CD14-positive monocyte (primary cell): ENCODE data around the gene USO1. TPM values are rescaled to one million over a fixed set of nuclear protein-coding genes. Genes with fewer than 3 reads are reported as not detected.
A peak's percentile ranks its signal among the peaks of the same experiment; 100 is the strongest.
"Not testable (repeated sequence)": the region's sequence is repeated elsewhere in the genome, so short reads cannot be mapped to it uniquely, and the experiment has no call there.

ENCODE experiments used
- DNase-seq, 3 donors: peaks; one replicate each; pipeline ENCODE4 v3.0.0-alpha.2; 2011 to 2022
- H2AFZ ChIP-seq: 2 replicates; pipeline ENCODE4 v1.6.0; 2012; ENCODE audit warnings: mild to moderate bottlenecking, low read depth, low read length, inconsistent platforms; ENCODE audit not compliant: insufficient read depth, poor library complexity, severe bottlenecking
- H3K27ac ChIP-seq, 2 donors: 1 replicate in 1 of 2; 2 replicates in 1 of 2; pipeline ENCODE4 v1.5.1; 2012 to 2013; ENCODE audit warnings: low read length in 2 of 2, control low read depth in 1 of 2, inconsistent platforms in 1 of 2, low read depth in 1 of 2, mild to moderate bottlenecking in 1 of 2
- H3K27me3 ChIP-seq, 2 donors: one replicate each; pipeline versions ENCODE4 v1.6.0 to v1.6.1; 2011 to 2013; ENCODE audit warnings: low read length in 2 of 2; ENCODE audit not compliant: control insufficient read depth in 2 of 2, insufficient read depth in 2 of 2
- H3K36me3 ChIP-seq, 2 donors: replicated peaks in 1 of 2; 1 replicate in 1 of 2; 2 replicates in 1 of 2; pipeline versions ENCODE4 v1.5.1 to v1.6.1; 2012 to 2013; ENCODE audit warnings: low read length in 2 of 2, control low read depth in 1 of 2, inconsistent platforms in 1 of 2, mild to moderate bottlenecking in 1 of 2; ENCODE audit not compliant: insufficient read depth in 2 of 2, control insufficient read depth in 1 of 2
- H3K4me1 ChIP-seq, 2 donors: 1 replicate in 1 of 2; 2 replicates in 1 of 2; pipeline versions ENCODE4 v1.5.1 to v1.6.1; 2012 to 2013; ENCODE audit warnings: low read length in 2 of 2, control low read depth in 1 of 2, inconsistent platforms in 1 of 2, mild to moderate bottlenecking in 1 of 2, moderate library complexity in 1 of 2; ENCODE audit not compliant: insufficient read depth in 2 of 2, control insufficient read depth in 1 of 2
- H3K4me2 ChIP-seq: replicated peaks from 2 replicates; pipeline ENCODE3; 2012; ENCODE audit warnings: low read length, moderate library complexity, mild to moderate bottlenecking; ENCODE audit not compliant: poor library complexity, severe bottlenecking; ENCODE audit errors: extremely low read depth
- H3K4me3 ChIP-seq, 3 experiments: fragments of 200-600 bp in 1 of 3; sonication (generic) in 1 of 3; replicated peaks in 1 of 3; 1 replicate in 2 of 3; 2 replicates in 1 of 3; pipeline ENCODE4 v1.5.1; 2011 to 2013; ENCODE audit warnings: low read length in 3 of 3, mild to moderate bottlenecking in 3 of 3, control low read depth in 2 of 3, low read depth in 2 of 3, inconsistent platforms in 1 of 3, moderate library complexity in 1 of 3
- H3K79me2 ChIP-seq: 2 replicates; pipeline ENCODE4 v1.6.0; 2012; ENCODE audit warnings: mild to moderate bottlenecking, control low read depth, inconsistent platforms, low read length, moderate library complexity; ENCODE audit not compliant: insufficient read depth
- H3K9ac ChIP-seq: 2 replicates; pipeline ENCODE4 v1.6.0; 2017; ENCODE audit warnings: low read length, mild to moderate bottlenecking; ENCODE audit not compliant: insufficient read depth, poor library complexity, severe bottlenecking
- H3K9me3 ChIP-seq, 2 donors: replicated peaks in 1 of 2; 1 replicate in 1 of 2; 2 replicates in 1 of 2; pipeline versions ENCODE4 v1.5.1 to v1.6.1; 2012 to 2013; ENCODE audit warnings: low read length in 2 of 2, control low read depth in 1 of 2; ENCODE audit not compliant: control insufficient read depth in 1 of 2, insufficient read depth in 1 of 2
- H4K20me1 ChIP-seq: 2 replicates; pipeline ENCODE4 v1.6.0; 2012; ENCODE audit warnings: mild to moderate bottlenecking, low read length, control low read depth, moderate library complexity; ENCODE audit not compliant: insufficient read depth
- H3K27ac Mint-ChIP-seq, 7 donors: one replicate each; pipeline ENCODE4 v1.8.0; 2020; ENCODE audit warnings: mild to moderate bottlenecking in 7 of 7, mixed read lengths in 7 of 7, moderate library complexity in 6 of 7, inconsistent platforms in 2 of 7
- H3K27me3 Mint-ChIP-seq, 3 donors: one replicate each; pipeline ENCODE4 v1.8.0; 2021 to 2022; ENCODE audit warnings: low read depth in 3 of 3, mild to moderate bottlenecking in 3 of 3, mixed read lengths in 3 of 3, moderate library complexity in 3 of 3, inconsistent platforms in 1 of 3
- H3K36me3 Mint-ChIP-seq, 2 donors: one replicate each; pipeline ENCODE4 v1.8.0; 2020; ENCODE audit warnings: mixed read lengths in 2 of 2, inconsistent platforms in 1 of 2, mild to moderate bottlenecking in 1 of 2
- H3K4me1 Mint-ChIP-seq: one replicate; pipeline ENCODE4 v1.8.0; 2020; ENCODE audit warnings: mild to moderate bottlenecking, mixed read lengths
- H3K4me3 Mint-ChIP-seq, 2 donors: one replicate each; pipeline ENCODE4 v1.8.0; 2020; ENCODE audit warnings: mild to moderate bottlenecking in 2 of 2, mixed read lengths in 2 of 2, moderate library complexity in 1 of 2
- H3K9me3 Mint-ChIP-seq, 7 donors: one replicate each; pipeline ENCODE4 v1.8.0; 2020 to 2022; ENCODE audit warnings: mixed read lengths in 7 of 7, mild to moderate bottlenecking in 6 of 7, moderate library complexity in 6 of 7, inconsistent platforms in 2 of 7
- WGBS: methylation state at CpG from one replicate; pipeline ENCODE4 v1.1.5; 2013; ENCODE audit warnings: missing lambda C conversion rate; ENCODE audit not compliant: insufficient coverage; 5-methylcytosine and 5-hydroxymethylcytosine counted together
- intact Hi-C, 2 donors: fragments of 100-400 bp; cut with micrococcal nuclease; formaldehyde crosslinking; loops; one replicate each; pipeline versions ENCODE4 v1.15.0 to v1.15.1; 2023
- polyA plus RNA-seq, 3 donors: library from polyadenylated mRNA; depleted of rRNA in 1 of 3; unstranded in 2 of 3; stranded (reverse) in 1 of 3; fragments of 300-500 nt in 2 of 3; fragments of >200 nt in 1 of 3; fragmentation: Illumina TruSeq in 2 of 3; gene quantifications; 1 replicate in 2 of 3; 2 replicates in 1 of 3; pipeline ENCODE4 v1.2.3, GENCODE V29; 2012 to 2021
- TF ChIP-seq, protein P1 (sequence below): fragments of 200-600 bp; IDR thresholded peaks from one replicate; pipeline ENCODE4 v1.8.0; 2022; ENCODE audit warnings: antibody characterized with exemption, mild to moderate bottlenecking

The USO1 gene
- polyA plus RNA-seq, 3 donors: 15.4 to 26.9 (median 17.5) TPM

DNA sequence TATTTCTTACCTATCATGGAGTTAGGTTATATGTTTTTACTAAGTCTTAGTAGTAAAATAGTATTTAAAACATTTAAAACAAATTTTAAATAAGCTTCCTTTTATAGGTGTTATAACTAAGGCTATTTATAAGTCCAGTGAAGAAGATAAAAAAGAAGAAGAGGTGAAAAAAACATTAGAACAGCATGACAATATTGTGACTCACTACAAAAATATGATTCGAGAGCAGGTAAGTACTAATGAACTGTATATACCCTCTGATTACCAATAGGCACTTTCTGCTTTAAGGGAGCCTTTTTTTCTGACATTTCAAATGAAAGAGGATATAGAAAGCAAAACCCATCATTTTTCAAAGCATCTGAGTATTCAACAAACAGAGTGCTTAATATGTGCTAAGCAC lies 76.6 kb downstream of the USO1 start:
- H3K4me3 Mint-ChIP-seq: no peak overlapping the region
- Histone ChIP-seq H3K9me3 (no peaks in the 10 kb centered on the region), H3K9ac (no peak overlapping the region), H3K36me3 (peaks cover 62 to 94% of the 10 kb centered on the region in 2 donors), H2AFZ (no peak overlapping the region), H3K27ac (no peak overlapping the region), H3K79me2 (no peaks in the 10 kb centered on the region), H3K4me2 (no peak overlapping the region), H3K4me3 (no peak overlapping the region), H4K20me1 (no peaks in the 10 kb centered on the region), H3K27me3 (no peaks in the 10 kb centered on the region), H3K4me1 (no peaks in the 10 kb centered on the region)
- intact Hi-C loops: loop anchor here in 1 of 2 donors (10.0 kb wide), 1 partner anchor 174 kb away; no protein-coding TSS in a partner anchor
- peaks cover 66 to 86% of the 10 kb centered on the region in 2 donors for H3K36me3 Mint-ChIP-seq
- no peaks in the 10 kb centered on the region for H3K9me3 Mint-ChIP-seq
- TF ChIP-seq, protein P1, sequence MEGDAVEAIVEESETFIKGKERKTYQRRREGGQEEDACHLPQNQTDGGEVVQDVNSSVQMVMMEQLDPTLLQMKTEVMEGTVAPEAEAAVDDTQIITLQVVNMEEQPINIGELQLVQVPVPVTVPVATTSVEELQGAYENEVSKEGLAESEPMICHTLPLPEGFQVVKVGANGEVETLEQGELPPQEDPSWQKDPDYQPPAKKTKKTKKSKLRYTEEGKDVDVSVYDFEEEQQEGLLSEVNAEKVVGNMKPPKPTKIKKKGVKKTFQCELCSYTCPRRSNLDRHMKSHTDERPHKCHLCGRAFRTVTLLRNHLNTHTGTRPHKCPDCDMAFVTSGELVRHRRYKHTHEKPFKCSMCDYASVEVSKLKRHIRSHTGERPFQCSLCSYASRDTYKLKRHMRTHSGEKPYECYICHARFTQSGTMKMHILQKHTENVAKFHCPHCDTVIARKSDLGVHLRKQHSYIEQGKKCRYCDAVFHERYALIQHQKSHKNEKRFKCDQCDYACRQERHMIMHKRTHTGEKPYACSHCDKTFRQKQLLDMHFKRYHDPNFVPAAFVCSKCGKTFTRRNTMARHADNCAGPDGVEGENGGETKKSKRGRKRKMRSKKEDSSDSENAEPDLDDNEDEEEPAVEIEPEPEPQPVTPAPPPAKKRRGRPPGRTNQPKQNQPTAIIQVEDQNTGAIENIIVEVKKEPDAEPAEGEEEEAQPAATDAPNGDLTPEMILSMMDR: no peak
- no peaks in the 10 kb centered on the region for H3K27me3 Mint-ChIP-seq
- WGBS: no CpG with 5 or more reads among the region's 1 CpG
- no peaks in the 10 kb centered on the region for H3K4me1 Mint-ChIP-seq
- DNase-seq: no peak
- H3K27ac Mint-ChIP-seq: no peak overlapping the region

DNA sequence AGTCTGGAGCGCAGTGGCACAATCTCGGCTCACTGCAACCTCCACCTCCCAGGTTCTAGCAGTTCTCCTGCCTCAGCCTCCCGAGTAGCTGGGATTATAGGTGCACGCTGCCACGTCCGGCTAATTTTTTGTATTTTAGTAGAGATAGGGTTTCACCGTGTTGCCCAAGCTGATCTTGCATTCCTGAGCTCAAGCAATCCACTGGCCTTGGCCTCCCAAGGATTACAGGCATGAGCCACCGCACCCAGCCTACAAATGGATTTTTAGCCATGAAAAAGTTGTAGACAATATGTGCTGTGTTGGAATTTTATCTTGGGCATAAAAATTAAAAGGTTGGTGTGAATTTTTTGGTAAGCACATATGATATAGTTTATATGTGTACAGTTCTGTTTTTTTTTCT lies 81.7 kb downstream of the USO1 start:
- H3K4me3 Mint-ChIP-seq, H2AFZ ChIP-seq, H3K4me3 ChIP-seq, H3K79me2 ChIP-seq, H3K27me3 Mint-ChIP-seq, H3K9me3 Mint-ChIP-seq, H3K4me2 ChIP-seq, DNase-seq, H3K27ac ChIP-seq, H4K20me1 ChIP-seq, H3K9ac ChIP-seq, H3K9me3 ChIP-seq, H3K4me1 Mint-ChIP-seq, H3K4me1 ChIP-seq, H3K27me3 ChIP-seq: not testable (repeated sequence)
- intact Hi-C loops: loop anchor here in 1 of 2 donors (10.0 kb wide), 1 partner anchor 169 kb away; no protein-coding TSS in a partner anchor
- peaks cover 63 to 86% of the 10 kb centered on the region in 2 donors for H3K36me3 Mint-ChIP-seq
- peaks cover 86 to 95% of the 10 kb centered on the region in 2 donors for H3K36me3 ChIP-seq
- H3K27ac Mint-ChIP-seq: peak overlapping the region in 2 of 7 donors; percentile 25 to 81
- 100% methylated on average over 1 of the region's 8 CpGs for WGBS
